Measurements from ENCODE around the gene BTNL8.

BTNL8 gene

GRCh38 chr5:180950291-180950949 is 51.5 kb downstream of the BTNL8 start:
- no peaks in the 10 kb centered on the region for H3K9me3 ChIP-seq (ENCODE audit: control insufficient read depth, low read length)
- H3K4me1 ChIP-seq (ENCODE audit: control insufficient read depth, insufficient read depth, low read length, poor library complexity, severe bottlenecking), result no peaks in the 10 kb centered on the region
- DNase-seq, result no peak
- H3K36me3 ChIP-seq (ENCODE audit: control insufficient read depth, insufficient read depth, low read length), result no peaks in the 10 kb centered on the region
- H3K27me3 ChIP-seq (replicated peaks; ENCODE audit: control insufficient read depth, insufficient read depth, low read length, poor library complexity, severe bottlenecking), result no peaks in the 10 kb centered on the region
- no peak overlapping the region for H3K27ac ChIP-seq (ENCODE audit: insufficient read depth, low read length, poor library complexity, severe bottlenecking)
- H3K4me3 ChIP-seq (ENCODE audit: insufficient read depth, low read depth, low read length, poor library complexity, severe bottlenecking), result no peak overlapping the region

- Histone ChIP-seq H3K27me3 (replicated peaks; ENCODE audit: control insufficient read depth, insufficient read depth, low read length, poor library complexity, severe bottlenecking) (no peaks in the 10 kb centered on the region), H3K27ac (ENCODE audit: insufficient read depth, low read length, poor library complexity, severe bottlenecking) (no peak overlapping the region), H3K9me3 (ENCODE audit: control insufficient read depth, low read length) (no peaks in the 10 kb centered on the region), H3K4me3 (ENCODE audit: insufficient read depth, low read depth, low read length, poor library complexity, severe bottlenecking) (no peak overlapping the region), H3K4me1 (ENCODE audit: control insufficient read depth, insufficient read depth, low read length, poor library complexity, severe bottlenecking) (no peaks in the 10 kb centered on the region), H3K36me3 (ENCODE audit: control insufficient read depth, insufficient read depth, low read length) (no peaks in the 10 kb centered on the region)
- DNase-seq, result no peak
Measured at GRCh38 chr5:180959661-180960060, 60.7 kb downstream of the BTNL8 start.

- Histone ChIP-seq H3K4me3 (ENCODE audit: insufficient read depth, low read depth, low read length, poor library complexity, severe bottlenecking) (no peak overlapping the region), H3K9me3 (ENCODE audit: control insufficient read depth, low read length) (no peaks in the 10 kb centered on the region), H3K27me3 (replicated peaks; ENCODE audit: control insufficient read depth, insufficient read depth, low read length, poor library complexity, severe bottlenecking) (no peaks in the 10 kb centered on the region), H3K36me3 (ENCODE audit: control insufficient read depth, insufficient read depth, low read length) (no peaks in the 10 kb centered on the region), H3K27ac (ENCODE audit: insufficient read depth, low read length, poor library complexity, severe bottlenecking) (no peak overlapping the region), H3K4me1 (ENCODE audit: control insufficient read depth, insufficient read depth, low read length, poor library complexity, severe bottlenecking) (no peaks in the 10 kb centered on the region)
- no peak for DNase-seq
Measured at GRCh38 chr5:180960209-180960608, 61.2 kb downstream of the BTNL8 start.

- Histone ChIP-seq H3K36me3 (ENCODE audit: control insufficient read depth, insufficient read depth, low read length) (no peaks in the 10 kb centered on the region), H3K27me3 (replicated peaks; ENCODE audit: control insufficient read depth, insufficient read depth, low read length, poor library complexity, severe bottlenecking) (no peaks in the 10 kb centered on the region), H3K4me1 (ENCODE audit: control insufficient read depth, insufficient read depth, low read length, poor library complexity, severe bottlenecking) (no peaks in the 10 kb centered on the region), H3K9me3 (ENCODE audit: control insufficient read depth, low read length) (no peaks in the 10 kb centered on the region), H3K4me3 (ENCODE audit: insufficient read depth, low read depth, low read length, poor library complexity, severe bottlenecking) (no peak overlapping the region), H3K27ac (ENCODE audit: insufficient read depth, low read length, poor library complexity, severe bottlenecking) (no peak overlapping the region)
- no peak for DNase-seq
Measured at GRCh38 chr5:180969406-180969805, 70.4 kb downstream of the BTNL8 start.

GRCh38 chr5:180970336-180970735 is 71.4 kb downstream of the BTNL8 start:
- no peak for DNase-seq
- H3K27me3 ChIP-seq (replicated peaks; ENCODE audit: control insufficient read depth, insufficient read depth, low read length, poor library complexity, severe bottlenecking), result no peaks in the 10 kb centered on the region
- H3K4me1 ChIP-seq (ENCODE audit: control insufficient read depth, insufficient read depth, low read length, poor library complexity, severe bottlenecking), result no peaks in the 10 kb centered on the region
- no peaks in the 10 kb centered on the region for H3K36me3 ChIP-seq (ENCODE audit: control insufficient read depth, insufficient read depth, low read length)
- H3K27ac ChIP-seq (ENCODE audit: insufficient read depth, low read length, poor library complexity, severe bottlenecking), result no peak overlapping the region
- H3K9me3 ChIP-seq (ENCODE audit: control insufficient read depth, low read length), result no peaks in the 10 kb centered on the region
- no peak overlapping the region for H3K4me3 ChIP-seq (ENCODE audit: insufficient read depth, low read depth, low read length, poor library complexity, severe bottlenecking)

- Histone ChIP-seq H3K9me3 (ENCODE audit: control insufficient read depth, low read length) (no peaks in the 10 kb centered on the region), H3K36me3 (ENCODE audit: control insufficient read depth, insufficient read depth, low read length) (no peaks in the 10 kb centered on the region), H3K27me3 (replicated peaks; ENCODE audit: control insufficient read depth, insufficient read depth, low read length, poor library complexity, severe bottlenecking) (no peaks in the 10 kb centered on the region), H3K4me1 (ENCODE audit: control insufficient read depth, insufficient read depth, low read length, poor library complexity, severe bottlenecking) (no peaks in the 10 kb centered on the region), H3K27ac (ENCODE audit: insufficient read depth, low read length, poor library complexity, severe bottlenecking) (no peak overlapping the region), H3K4me3 (ENCODE audit: insufficient read depth, low read depth, low read length, poor library complexity, severe bottlenecking) (no peak overlapping the region)
- no peak for DNase-seq
Measured at GRCh38 chr5:180970875-180971274, 71.9 kb downstream of the BTNL8 start.

GRCh38 chr5:180974612-180975315 is 75.8 kb downstream of the BTNL8 start:
- Histone ChIP-seq H3K36me3 (ENCODE audit: control insufficient read depth, insufficient read depth, low read length) (no peaks in the 10 kb centered on the region), H3K27ac (ENCODE audit: insufficient read depth, low read length, poor library complexity, severe bottlenecking) (no peak overlapping the region), H3K4me1 (ENCODE audit: control insufficient read depth, insufficient read depth, low read length, poor library complexity, severe bottlenecking) (no peaks in the 10 kb centered on the region), H3K27me3 (replicated peaks; ENCODE audit: control insufficient read depth, insufficient read depth, low read length, poor library complexity, severe bottlenecking) (no peaks in the 10 kb centered on the region), H3K9me3 (ENCODE audit: control insufficient read depth, low read length) (no peaks in the 10 kb centered on the region), H3K4me3 (ENCODE audit: insufficient read depth, low read depth, low read length, poor library complexity, severe bottlenecking) (no peak overlapping the region)
- no peak for DNase-seq

GRCh38 chr5:180975338-180975737 is 76.4 kb downstream of the BTNL8 start:
- H3K27me3 ChIP-seq (replicated peaks; ENCODE audit: control insufficient read depth, insufficient read depth, low read length, poor library complexity, severe bottlenecking), result no peaks in the 10 kb centered on the region
- no peaks in the 10 kb centered on the region for H3K36me3 ChIP-seq (ENCODE audit: control insufficient read depth, insufficient read depth, low read length)
- no peak overlapping the region for H3K4me3 ChIP-seq (ENCODE audit: insufficient read depth, low read depth, low read length, poor library complexity, severe bottlenecking)
- H3K27ac ChIP-seq (ENCODE audit: insufficient read depth, low read length, poor library complexity, severe bottlenecking), result no peak overlapping the region
- H3K9me3 ChIP-seq (ENCODE audit: control insufficient read depth, low read length), result no peaks in the 10 kb centered on the region
- DNase-seq, result no peak
- no peaks in the 10 kb centered on the region for H3K4me1 ChIP-seq (ENCODE audit: control insufficient read depth, insufficient read depth, low read length, poor library complexity, severe bottlenecking)

GRCh38 chr5:180976518-180976917 is 77.6 kb downstream of the BTNL8 start:
- H3K4me1 ChIP-seq (ENCODE audit: control insufficient read depth, insufficient read depth, low read length, poor library complexity, severe bottlenecking), result no peaks in the 10 kb centered on the region
- H3K27me3 ChIP-seq (replicated peaks; ENCODE audit: control insufficient read depth, insufficient read depth, low read length, poor library complexity, severe bottlenecking), result no peaks in the 10 kb centered on the region
- H3K27ac ChIP-seq (ENCODE audit: insufficient read depth, low read length, poor library complexity, severe bottlenecking), result no peak overlapping the region
- DNase-seq, result no peak
- no peaks in the 10 kb centered on the region for H3K9me3 ChIP-seq (ENCODE audit: control insufficient read depth, low read length)
- H3K36me3 ChIP-seq (ENCODE audit: control insufficient read depth, insufficient read depth, low read length), result no peaks in the 10 kb centered on the region
- no peak overlapping the region for H3K4me3 ChIP-seq (ENCODE audit: insufficient read depth, low read depth, low read length, poor library complexity, severe bottlenecking)

- H3K4me3 ChIP-seq (ENCODE audit: insufficient read depth, low read depth, low read length, poor library complexity, severe bottlenecking), result no peak overlapping the region
- no peaks in the 10 kb centered on the region for H3K4me1 ChIP-seq (ENCODE audit: control insufficient read depth, insufficient read depth, low read length, poor library complexity, severe bottlenecking)
- no peaks in the 10 kb centered on the region for H3K36me3 ChIP-seq (ENCODE audit: control insufficient read depth, insufficient read depth, low read length)
- H3K9me3 ChIP-seq (ENCODE audit: control insufficient read depth, low read length), result no peaks in the 10 kb centered on the region
- no peak for DNase-seq
- no peak overlapping the region for H3K27ac ChIP-seq (ENCODE audit: insufficient read depth, low read length, poor library complexity, severe bottlenecking)
- H3K27me3 ChIP-seq (replicated peaks; ENCODE audit: control insufficient read depth, insufficient read depth, low read length, poor library complexity, severe bottlenecking), result no peaks in the 10 kb centered on the region
Measured at GRCh38 chr5:180977852-180978251, 78.9 kb downstream of the BTNL8 start.
